CD1c-positive myeloid dendritic cell (primary cell): ENCODE measurements around the gene MEGF10.

ENCODE experiments used
- DNase-seq: peaks from one replicate; pipeline ENCODE4 v3.0.0-alpha.2; 2016; ENCODE audit errors: extremely low spot score

The MEGF10 gene

DNA sequence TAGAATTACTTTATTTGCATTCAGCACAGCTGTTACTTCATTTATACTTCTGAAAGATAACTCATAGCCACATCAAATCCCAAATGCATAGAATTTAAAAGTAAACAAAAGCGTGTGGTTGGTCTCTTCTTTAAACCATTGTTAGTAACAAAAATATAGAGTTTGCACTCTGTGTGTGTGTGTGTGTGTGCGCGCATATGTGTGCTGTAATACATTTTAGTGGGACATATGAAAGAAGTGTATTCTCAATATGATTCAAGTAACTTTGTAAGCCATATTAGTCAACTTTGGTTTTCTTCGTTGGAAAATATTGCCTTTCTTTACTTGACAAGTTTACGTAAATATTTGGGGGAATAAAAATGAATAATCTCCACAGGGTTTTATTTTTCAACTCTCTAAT is 120.8 kb downstream of the MEGF10 start:
- no peak for DNase-seq

DNA sequence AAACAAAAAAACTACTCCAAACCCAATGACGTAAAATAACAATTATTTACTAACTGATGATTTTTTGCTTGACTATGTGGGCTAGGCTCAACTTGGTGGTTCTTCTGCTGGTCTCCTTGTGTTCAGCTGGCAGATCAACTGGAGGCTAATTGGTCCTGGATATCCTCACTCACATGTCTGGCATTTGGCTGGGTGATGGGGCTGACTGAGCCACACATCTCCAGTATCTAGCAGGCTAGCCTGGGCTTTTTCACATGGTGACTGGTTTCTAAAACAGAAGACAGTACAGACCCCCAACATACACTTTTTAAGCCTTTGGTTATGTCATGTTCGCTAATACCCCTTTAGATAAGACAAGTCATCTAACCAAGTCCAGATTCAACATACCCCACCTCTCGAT is 122.1 kb downstream of the MEGF10 start:
- no peak for DNase-seq

DNA sequence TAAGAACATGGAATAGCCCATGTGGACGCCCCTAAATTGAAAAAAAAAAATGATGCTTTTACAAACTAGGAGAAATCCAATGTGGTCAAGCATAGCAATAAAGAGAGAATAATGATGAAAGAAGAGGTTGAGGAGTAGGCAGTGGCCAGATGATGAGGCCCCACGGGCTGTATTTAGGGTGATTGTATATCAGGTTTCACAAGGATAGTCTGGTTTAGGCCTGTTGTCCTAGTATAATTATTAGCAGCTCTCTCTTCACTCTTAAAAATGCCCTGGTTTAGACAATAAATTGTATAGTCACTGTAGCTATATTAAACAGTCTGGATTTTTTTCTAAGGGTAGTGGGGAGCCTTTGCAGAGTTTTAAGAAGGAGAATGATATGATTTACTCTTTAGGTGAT is 124.4 kb downstream of the MEGF10 start:
- no peak for DNase-seq

DNA sequence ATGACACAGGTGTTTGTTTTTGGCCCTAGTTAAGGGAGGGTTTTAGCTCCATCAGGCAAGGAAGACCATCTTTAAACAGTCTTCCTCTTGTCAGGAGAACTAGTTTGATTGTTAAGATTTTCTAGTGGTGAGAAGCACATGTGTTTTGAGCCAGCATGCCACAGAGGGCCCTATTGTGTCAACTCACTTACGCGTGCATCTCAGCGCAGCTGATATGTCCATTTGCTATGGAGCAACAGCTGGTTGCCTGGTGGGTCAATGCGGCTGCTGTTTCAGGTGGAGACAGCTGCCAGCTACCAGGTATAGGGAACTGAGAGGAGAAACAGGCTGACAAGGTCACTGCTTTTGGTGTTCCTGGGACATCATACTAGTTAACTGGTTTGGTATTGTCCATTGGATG is 126.3 kb downstream of the MEGF10 start:
- DNase-seq, result no peak

DNA sequence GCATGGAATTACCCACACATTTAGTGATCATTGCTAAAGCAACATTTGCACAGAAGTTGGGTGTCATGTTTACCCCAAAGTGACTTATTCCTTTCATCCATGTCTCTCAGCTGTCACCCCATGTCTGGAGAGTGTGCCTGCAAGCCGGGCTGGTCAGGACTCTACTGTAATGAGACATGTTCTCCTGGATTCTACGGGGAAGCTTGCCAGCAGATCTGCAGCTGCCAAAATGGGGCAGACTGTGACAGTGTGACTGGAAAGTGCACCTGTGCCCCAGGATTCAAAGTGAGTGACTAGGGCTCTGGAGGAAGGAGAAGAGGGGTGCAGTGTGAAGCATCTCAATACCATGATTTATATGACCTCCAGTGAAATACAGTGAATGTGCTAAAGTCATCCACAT is 126.9 kb downstream of the MEGF10 start:
- DNase-seq, result no peak

DNA sequence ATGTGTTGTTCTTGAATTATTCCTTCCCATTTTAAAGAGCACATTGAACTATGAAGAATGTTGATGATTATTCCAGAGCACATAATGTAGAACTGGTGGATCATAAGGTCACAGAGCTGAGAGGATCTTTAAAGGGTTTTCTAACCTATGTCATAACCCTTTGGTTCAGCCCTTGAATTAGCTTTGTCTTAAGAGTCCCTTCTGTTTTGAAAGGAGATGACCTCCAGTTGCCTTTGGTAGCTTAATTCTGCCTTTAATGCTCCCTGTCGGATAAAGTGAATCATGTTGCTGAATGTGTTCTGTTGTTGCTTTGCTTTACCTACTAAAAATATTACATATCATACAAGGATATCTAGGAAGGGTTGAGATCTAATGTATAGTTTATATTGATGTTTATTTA is 127.8 kb downstream of the MEGF10 start:
- DNase-seq, result no peak

DNA sequence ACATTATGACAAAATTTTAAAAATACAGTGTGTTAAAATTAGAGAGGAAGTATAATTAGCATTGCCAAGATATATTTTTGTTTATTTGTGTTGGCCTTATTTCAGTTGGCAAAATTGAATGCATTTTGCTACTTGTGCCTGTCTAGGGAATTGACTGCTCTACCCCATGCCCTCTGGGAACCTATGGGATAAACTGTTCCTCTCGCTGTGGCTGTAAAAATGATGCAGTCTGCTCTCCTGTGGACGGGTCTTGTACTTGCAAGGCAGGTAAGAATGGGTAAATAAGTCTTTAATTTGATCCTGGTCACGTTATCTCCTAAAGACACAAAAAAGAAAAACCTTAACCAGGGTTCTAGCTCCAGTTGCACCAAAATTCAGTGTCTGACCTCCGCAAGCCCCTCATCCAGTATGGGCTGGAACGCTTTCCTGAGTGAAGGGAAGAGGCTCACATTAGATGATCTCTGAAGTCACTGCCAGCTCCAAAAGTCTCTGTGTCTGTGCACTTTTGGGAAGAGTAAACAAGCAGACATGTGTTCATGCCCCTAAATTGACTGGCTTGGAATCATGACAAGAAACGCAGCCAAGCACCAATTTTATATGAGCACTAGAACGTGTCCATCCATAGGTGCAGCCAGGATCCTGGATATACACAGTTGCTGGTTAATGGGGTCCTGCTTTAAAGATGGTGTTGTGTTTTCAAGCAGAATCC is 128.5 kb downstream of the MEGF10 start:
- no peak for DNase-seq

DNA sequence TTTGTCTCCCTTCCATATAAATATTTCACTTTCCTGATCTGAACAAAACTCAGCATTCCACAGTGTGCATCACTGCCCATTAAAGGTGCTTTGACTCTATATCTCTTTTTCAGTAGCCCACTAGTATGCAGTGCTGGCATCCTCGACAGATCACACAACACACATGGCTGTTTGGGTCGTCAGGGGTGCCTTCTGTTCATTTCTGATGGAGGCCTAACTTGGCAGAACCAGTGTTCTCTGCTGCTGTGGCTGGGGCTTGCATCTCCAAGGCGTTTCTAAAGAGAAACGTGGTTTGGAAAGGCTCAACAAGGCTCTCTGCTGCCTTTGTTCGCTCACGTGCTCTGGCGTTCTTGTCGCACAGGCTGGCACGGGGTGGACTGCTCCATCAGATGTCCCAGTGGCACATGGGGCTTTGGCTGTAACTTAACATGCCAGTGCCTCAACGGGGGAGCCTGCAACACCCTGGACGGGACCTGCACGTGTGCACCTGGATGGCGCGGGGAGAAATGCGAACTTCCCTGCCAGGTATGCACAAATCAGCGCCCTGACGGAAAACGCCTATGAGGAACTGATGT is 129.2 kb downstream of the MEGF10 start:
- DNase-seq, result no peak

DNA sequence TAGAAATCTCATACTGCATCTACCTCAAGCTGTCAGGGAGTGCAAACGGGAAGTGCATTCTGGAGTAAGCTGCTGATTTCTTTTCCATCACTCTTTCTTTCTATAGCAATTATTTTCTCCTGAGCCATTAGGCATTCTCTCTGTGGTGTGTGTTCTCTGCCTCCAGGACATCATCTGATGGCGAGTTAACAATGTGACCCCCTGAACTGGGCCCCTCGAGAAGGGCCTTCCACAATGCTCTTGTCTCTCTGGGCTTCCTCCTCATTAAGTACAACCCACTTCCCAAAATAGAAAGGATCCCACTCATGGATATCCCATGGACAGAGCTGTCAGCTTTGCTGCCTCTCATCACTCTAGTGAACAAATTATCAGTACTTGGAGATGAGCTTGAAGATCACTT is 130.2 kb downstream of the MEGF10 start:
- DNase-seq, result no peak

DNA sequence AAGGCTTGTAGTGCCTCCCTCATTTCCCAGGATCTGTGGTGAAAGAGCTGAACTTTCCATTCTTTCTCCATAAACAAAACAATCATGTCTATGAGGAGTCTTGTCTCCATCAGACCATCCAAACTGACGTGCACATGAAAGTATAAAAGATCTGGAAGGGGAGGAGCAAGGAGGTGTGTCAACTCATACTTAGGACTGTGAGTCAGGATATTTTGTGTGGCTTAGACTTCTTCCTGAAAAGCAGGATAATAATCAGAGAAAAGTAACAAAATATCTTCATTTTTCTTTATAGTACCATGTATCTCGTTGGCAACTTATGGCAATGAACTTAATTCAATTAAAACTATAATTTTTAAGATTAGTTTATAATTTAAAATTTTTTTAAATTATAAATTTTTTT is 130.9 kb downstream of the MEGF10 start:
- no peak for DNase-seq

DNA sequence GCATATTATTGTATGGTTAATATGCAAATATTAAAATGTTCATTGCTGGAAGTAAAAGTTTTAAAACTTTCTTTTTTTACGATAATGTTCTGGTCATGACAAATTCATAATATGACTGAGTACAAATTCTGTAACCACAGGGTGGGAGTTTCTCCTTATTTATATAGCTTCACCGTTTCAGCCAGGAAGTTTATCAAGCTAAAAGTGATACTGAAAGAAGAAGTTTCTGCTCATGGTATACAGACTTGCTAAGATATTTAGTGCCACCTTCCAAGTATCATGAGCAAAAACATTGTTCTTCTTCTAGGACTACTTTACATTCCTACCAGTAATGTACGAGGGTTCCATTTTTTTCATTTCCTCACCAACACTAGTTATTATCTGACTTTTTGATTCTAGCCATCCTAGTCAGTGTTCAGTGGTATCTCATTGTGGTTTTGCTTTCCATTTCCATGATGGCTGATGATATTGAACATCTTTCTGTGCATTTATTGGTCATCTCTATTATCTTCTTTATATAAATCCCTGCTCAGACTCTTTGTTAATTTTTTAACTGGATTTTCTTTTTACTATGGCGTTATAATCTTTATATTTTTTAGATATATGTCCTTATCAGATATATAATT is 132.7 kb downstream of the MEGF10 start:
- peak; percentile 6 for DNase-seq

DNA sequence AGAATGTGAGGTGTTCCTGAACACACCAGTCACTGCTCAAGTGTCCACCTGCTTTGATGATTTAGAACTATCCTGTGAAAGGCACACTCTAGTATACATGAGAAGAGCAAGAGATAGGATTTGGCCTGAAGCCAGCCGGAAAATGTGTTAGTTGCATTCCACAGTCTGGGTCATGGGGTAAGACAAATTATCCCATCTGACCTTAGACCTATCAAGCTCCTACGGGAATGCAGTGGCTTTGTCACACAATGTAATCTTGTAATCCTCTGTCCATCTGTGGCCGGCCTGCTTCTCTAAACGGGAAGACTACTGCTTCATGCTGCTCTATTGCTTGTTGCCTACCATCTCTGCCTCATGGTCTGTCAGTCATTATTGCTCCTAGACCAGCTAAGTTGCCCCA is 134.4 kb downstream of the MEGF10 start:
- DNase-seq, result no peak

DNA sequence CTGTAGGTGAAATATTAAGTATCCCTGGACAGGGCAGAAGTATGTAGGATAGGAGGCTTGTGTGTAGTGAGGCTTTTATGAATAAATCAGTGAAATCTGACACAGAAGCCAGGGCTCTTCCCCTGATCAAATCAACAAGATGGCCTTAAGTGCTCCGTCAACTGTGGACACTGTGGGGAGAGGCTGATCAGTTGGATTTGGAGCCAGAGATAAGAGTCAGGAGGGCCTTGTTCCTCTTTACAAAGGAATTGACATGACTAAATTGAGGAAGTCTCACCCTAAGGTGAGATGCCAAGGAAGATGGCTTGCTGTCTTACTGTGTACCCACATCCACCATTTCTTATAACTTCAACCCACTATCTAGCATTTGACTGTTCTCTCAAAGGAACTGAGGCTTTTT is 135.3 kb downstream of the MEGF10 start:
- no peak for DNase-seq

DNA sequence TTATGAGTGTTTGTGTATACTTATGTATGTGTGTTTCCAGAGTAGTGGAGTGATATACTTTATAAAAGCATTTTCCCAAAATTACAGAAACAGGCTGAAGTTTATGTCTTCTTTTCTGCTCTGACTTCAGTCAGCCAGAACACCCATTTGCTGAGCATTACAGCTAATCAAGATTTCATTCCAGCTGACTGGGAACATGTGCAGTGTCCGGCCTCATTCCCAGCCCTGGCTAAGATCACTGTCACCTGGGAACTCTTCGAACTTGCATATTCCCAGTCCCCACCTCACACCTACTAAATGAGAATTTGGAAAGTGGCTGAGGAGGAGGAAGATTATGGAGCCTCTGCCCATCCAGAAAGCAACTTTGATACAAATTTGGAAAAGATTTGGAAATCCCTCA is 136.1 kb downstream of the MEGF10 start:
- no peak for DNase-seq

DNA sequence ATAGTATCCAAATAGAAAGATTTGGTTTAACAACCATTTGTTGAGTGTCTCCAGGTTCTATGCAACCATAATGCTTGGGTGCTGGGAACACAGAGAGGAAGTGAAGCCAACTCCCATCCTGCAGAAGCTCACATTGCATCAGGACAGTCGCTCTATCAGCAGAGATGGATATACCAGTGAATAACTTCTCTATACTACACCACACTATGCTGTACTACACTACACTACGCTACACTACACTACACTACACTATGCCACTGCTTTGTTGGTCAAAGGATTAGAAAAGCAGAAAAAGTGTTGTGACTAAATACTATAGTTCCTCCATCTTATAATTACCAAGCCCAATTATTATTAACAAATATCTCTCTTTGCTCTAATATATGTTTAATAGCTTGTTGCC is 137.7 kb downstream of the MEGF10 start:
- no peak for DNase-seq

DNA sequence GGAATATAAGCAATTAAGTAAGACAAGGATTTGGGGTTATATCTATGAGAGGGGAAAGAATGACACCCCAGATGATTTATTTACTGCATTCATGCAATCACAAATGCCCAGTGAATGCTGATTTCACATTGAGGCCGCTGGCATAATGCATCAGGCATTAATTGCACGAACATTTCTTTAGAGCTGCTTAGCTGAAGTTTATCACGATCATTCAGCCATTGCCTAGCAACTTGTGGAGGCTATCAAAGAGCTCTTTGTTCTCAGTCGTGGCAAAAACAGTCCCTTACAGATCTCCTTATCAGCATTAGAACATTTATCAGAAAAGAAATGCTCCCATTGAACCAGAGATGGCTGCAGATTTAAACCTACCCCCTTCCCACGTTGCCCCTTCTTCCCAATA is 138.2 kb downstream of the MEGF10 start:
- no peak for DNase-seq

DNA sequence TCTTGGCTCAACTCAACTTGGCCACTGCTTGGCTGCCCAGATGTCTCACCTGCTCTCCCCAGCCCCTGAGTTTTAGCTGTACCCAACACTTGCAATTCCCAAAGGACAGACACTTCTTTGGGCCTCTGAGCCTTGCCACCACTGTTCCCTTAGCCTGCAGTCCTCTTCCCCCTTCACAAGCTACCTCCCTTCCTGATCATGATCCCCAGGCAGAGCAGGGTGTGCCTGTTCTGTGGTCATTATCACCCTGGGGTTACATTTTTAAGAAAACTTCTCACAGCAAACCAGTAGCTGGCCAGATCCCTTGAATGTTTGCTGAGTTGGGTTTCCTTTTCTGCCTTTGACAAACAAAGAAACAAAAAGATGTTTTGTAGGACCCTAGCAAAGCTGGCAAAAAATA is 139.3 kb downstream of the MEGF10 start:
- DNase-seq, result no peak

DNA sequence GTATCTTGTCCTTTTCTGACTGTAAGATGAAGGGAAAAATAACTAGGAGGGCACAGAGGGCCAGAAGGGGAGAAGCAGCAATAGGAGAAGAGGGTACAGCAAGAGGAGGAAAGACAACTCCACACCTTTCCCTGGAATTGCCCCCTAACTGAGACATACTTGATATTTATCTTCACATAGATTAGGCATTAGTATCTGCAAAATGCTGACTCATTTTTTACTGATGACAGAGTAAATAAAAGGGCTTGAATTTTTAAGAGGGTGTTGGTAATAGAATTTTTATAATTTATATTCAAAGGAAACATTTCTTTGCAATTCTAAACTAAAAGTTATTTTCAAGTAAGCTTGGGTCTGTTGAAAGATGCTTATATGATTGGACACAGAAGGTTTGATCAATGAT is 140.0 kb downstream of the MEGF10 start:
- DNase-seq, result no peak

DNA sequence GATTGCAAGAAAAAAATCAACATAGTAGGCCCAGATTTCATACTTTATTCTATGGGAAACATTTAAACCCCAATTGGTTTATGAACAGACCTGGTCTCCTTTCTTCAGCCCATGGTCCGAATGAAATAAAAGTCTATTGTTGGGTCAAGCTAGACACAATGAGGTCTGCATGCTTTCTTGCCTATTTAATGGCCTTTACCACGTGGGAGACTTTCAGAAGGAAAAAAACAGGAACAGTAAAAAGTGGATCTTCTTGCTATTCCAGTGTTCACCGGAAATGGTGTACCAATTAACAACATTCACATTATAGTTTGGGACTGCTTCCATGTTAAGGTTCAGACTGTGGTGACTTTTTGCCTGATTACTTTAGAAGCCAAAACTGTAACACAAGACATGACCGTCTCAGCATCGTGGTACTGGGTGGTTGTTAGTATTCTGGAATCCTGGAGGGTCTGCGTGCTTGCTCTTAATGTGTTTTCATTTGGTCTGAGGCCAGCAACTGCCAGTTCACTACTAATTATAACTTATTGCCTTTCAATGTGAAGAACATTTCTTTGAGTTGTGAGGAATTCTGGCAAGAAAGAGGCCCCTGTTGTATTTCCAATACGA is 141.5 kb downstream of the MEGF10 start:
- no peak for DNase-seq

DNA sequence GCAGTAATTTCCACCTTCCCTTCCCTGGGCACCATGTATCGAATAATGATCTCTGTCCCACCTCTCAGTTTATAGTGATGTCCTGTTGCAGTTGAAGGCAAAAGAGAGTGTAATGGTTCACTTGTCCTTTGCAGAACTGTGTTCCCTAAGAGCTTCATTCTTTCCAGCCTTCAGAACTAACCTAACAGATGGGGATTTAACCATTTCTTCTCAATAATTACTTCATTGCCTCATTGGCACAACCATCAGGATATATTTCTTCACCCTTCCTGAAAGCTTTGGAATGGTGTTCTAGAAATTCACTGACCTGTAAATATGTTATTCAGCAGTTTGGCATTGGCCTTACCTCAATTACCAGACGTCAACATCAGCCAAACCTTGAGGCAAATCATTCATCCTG is 142.9 kb downstream of the MEGF10 start:
- DNase-seq, result no peak

DNA sequence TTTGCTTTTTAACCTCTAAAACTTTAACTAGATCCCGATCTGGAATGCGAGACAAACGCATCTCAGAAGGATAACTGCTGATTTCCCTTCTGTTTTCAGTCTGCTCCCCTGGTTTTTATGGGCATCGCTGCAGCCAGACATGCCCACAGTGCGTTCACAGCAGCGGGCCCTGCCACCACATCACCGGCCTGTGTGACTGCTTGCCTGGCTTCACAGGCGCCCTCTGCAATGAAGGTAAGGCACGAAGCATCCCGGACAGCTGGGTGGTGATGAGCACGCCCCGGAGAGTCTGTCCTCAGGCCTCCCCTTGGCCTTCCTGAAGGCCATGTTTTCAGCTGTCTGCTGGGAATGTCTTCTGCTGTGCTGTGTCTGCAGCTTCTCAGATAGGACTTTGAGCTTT is 144.0 kb downstream of the MEGF10 start:
- no peak for DNase-seq

DNA sequence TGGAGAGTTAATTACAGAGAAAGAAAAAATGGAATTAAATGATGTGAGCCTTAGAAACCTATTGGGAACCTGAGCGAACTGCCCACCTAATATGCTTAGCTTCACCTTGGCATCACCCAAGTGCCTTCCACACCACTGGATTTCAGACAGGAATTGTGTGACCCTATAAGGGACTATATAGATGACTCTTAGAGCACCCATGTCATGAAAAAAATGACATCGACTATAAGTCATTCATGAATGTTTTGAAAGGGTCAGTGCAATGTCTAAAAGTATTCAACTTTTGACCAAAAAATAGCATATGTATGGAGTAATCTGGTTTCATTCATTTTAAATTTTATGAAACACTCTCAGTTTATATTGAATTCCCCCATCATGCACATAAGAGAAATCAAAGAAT is 145.2 kb downstream of the MEGF10 start:
- DNase-seq, result no peak

DNA sequence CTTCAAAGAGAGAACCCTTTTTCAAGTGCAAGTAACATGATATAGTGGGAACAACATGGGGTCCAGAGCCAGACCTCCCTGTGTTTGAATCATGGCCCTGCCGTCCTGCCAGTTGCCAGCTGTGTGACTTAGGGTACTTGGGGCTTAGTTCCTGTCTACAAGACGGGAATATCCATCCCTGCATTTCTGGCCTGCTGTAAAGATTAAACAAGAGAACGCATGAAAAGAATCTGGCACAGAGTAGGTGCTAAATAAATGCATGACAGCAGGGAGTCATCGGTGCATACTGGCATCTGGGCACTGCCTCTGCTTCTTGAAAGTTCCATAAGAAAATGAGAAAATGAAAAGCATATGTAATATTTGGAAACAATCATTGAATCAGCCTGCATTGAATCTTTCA is 149.0 kb downstream of the MEGF10 start:
- no peak for DNase-seq
